Stimulated activated CD4-positive, alpha-beta T cell treated with anti-CD3 and anti-CD28 coated beads, Interleukin-12 subunit alpha, Interleukin-12 subunit beta, amount 100 ng/mL, for 48 hours (primary cell): ENCODE measurements around the gene ZNF253.
"Not testable (repeated sequence)": the region's sequence is repeated elsewhere in the genome, so short reads cannot be mapped to it uniquely, and the experiment has no call there.

Source experiments
- DNase-seq, 3 donors: peaks; one replicate each; pipeline ENCODE4 v3.0.0-alpha.2; 2020; ENCODE audit warnings: low read depth in 2 of 3, low spot score in 1 of 3

The ZNF253 gene

DNA sequence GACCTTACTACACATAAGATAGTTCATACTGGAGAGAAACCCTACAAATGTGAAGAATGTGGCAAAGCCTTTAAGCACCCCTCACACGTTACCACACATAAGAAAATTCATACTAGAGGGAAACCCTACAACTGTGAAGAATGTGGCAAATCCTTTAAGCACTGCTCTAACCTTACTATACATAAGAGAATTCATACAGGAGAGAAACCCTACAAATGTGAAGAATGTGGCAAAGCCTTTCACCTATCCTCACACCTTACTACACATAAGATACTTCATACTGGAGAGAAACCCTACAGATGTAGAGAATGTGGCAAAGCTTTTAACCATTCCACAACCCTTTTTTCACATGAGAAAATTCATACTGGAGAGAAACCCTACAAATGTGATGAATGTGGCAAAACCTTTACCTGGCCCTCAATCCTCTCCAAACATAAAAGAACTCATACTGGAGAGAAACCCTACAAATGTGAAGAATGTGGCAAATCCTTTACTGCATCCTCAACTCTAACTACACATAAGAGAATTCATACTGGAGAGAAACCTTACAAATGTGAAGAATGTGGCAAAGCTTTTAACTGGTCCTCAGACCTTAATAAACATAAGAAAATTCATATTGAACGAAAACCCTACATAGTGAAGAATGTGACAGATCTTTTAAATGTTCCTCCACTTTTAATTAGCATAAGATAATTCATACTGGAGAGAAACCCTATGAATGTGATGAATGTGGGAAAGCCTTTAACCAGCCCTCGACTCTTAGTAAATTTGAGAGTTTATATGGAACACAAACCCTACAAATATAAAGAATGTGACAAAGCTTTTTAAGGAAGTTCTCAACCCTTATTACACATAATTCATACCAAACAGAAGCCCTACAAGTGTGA lies 26.6 kb downstream of the ZNF253 start:
- DNase-seq, result not testable (repeated sequence)

DNA sequence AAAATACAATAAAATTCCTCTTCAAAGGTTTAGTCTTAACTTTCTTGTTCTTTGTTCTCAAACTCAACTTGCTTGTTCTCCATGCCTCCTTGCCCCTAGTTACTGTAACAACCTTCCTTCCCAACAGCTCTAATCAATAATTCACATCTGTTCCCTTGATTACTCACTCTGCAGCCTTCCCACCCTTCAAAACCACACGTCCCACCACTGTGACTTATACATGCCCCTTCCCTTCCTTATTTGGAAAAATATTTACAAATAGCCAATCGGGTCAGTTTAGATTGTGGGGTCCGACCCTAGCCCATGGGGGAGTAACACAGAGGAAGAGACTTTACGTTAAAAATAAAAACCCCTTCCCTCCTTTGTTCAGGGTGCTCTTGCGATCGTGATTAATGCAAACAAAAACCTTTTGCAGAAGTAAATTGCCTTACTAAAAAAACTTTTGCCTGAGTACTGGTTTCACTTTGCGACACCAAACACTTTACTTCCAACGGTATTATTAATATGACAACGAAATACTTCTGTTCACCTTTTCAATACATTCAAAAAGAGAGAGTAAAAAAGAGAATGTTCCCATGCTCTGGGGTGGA lies 34.6 kb downstream of the ZNF253 start:
- no peak for DNase-seq

DNA sequence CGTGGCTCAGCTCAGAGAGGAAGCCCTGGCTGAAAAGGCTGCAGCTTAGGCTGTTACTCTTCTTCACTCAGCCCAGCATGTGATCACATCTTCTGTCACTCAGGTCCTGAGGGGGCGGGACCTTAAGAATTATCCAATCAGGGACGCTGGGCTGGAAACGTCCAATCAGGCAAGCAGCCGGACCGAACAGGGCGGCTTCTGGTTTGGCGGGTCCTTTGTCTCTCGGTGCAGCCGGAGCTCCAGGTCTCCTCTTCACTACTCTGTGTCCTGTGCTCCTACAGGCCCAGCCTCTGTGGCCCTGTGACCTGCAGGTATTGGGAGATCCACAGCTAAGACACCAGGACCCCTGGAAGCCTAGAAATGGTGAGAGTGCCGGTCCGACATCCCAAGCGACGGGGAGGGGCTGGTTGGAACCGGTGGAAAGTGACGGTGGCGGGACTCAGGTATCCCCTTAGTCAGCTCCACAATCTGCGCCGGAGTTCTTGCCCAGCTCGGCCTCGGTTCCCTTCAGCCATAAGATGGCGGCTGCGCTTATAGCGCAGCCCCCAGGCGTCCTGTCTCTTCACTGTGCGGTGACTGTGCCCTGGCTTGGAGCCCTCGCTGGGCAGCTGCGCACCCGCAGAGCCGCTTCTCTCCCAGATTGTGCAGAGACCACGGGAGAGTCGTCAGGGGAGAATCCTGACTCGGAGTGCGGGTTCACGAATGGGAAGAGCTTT lies 35.2 kb downstream of the ZNF253 start, which contains the start of gene ZNF93:
TSS of gene ZNF93 (plus strand) at position 218 of the 716 bp plus-strand sequence. CDS start at position 361, 143 bp downstream.
- peak; percentile 83 to 91 (median 85) for DNase-seq

DNA sequence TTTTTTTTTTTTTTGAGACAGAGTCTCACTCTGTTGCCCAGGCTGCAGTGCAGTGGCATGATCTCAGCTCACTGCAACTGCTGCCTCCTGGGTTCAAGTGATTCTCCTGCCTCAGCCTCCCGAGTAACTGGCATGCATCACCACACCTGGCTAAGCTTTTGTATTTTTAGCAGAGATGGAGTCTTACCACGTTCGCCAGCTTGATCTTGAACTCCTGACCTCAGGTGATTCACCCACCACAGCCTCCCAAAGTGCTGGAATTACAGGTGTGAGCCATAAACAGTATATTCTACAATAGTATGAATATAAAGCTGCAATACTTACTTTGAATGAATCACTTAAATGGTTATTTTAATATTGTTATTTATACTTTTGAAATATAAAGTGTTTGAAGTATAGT lies 41.9 kb downstream of the ZNF253 start:
- DNase-seq, result not testable (repeated sequence)

DNA sequence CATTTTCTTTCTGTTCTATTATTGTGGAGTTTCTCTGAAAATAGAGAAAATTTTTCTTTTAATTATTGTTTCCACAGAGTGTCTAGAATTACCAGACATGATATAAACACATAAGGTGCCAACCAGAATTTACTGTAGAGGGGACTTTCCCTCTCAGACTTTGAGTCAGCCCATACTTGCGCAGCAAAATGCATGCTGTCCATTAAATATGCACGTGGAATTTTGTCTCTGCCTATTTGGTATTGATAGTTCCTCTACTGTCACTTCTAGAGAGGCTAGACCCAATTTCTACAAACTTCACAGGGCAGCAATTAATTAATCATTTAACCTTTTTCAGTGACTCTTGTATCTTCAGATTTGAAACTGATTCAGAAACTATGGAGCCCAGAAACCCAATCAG lies 44.0 kb downstream of the ZNF253 start:
- DNase-seq, result no peak

DNA sequence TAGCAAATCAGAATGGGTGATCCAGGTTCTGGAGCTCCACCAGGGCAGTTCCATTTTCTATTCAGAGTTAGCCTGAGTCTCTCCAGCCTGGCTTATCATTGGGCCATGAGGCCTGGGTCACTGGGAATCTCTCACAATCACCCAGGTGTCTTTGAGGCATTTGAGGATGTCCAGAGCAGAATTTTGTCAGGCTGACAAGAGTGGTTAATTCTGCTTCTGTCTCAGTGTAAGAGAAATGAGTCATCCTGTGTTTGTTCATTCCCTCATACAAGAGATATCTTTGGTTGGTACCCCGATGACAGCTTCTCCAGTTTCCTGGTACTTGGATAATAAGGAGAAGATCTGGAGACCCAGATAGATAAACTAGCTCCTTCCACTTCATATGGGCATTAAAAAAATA lies 45.5 kb downstream of the ZNF253 start:
- DNase-seq, result no peak

DNA sequence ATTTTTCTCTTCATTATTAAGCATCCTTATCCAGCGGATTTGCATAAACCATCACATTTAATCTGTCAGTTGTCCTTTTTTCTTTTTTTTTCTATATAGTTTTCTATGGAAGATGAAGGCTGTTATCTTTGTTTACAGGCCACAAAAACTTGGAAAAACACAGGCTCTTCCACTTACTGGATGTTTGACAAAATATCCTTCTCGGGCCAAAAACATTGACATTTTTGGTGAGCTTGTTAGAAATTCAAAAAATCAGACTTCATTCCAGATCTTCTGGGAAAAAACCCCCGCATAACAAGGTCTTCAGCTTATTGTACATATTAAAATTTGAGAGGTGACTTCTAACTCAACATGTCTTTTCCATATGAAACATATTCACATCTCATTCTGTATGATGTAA lies 48.9 kb downstream of the ZNF253 start:
- DNase-seq, result no peak

DNA sequence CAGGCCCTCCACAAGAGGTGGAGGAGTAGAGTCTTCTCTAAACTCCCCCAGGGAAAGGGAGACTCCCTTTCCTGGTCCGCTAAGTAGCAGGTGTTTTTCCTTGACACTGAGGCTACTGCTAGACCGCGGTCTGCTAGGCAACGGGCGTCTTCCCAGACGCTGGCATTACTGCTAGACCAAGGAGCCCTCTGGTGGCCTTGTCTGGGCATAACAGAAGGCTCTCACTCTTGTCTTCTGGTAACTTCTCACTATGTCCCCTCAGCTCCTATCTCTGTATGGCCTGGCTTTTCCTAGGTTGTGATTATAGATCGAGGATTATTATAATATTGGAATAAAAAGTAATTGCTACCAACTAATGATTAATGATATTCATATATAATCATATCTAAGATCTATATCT lies 64.7 kb downstream of the ZNF253 start:
- peak in 2 of 3 donors; percentile 23 to 32 for DNase-seq

DNA sequence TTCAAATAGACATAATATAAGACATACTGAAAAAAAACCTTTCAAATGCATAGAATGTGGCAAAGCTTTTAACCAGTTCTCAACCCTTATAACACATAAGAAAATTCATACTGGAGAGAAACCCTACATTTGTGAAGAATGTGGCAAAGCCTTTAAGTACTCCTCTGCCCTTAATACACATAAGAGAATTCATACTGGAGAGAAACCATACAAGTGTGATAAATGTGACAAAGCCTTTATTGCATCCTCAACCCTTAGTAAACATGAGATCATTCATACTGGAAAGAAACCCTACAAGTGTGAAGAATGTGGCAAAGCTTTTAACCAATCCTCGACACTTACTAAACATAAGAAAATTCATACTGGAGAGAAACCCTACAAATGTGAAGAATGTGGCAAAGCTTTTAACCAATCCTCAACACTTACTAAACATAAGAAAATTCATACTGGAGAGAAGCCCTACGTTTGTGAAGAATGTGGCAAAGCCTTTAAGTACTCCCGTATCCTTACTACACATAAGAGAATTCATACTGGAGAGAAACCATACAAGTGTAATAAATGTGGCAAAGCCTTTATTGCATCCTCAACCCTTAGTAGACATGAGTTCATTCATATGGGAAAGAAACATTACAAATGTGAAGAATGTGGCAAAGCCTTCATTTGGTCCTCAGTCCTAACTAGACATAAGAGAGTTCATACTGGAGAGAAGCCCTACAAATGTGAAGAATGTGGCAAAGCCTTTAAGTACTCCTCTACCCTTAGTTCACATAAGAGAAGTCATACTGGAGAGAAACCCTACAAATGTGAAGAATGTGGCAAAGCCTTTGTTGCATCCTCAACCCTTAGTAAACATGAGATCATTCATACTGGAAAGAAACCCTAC lies 68.0 kb downstream of the ZNF253 start:
- not testable (repeated sequence) for DNase-seq

DNA sequence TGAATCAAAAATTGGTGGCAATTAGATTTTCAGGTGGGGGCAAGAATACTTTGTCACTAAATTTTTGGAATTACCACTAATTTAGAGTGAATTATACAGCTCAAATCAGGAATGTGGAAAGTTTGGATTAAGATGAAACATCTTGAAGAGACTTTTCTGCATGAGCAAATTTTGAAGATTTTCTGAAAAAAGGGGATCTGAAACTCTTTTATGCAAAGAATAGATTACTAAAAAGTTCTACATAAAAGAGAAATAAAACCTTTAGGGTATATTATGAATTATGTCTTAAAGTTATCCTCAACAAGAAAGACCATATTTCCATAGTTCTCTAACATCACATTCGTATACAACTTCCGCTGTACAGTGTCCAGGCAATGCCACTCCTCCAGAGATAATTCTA lies 71.7 kb downstream of the ZNF253 start:
- DNase-seq, result no peak

DNA sequence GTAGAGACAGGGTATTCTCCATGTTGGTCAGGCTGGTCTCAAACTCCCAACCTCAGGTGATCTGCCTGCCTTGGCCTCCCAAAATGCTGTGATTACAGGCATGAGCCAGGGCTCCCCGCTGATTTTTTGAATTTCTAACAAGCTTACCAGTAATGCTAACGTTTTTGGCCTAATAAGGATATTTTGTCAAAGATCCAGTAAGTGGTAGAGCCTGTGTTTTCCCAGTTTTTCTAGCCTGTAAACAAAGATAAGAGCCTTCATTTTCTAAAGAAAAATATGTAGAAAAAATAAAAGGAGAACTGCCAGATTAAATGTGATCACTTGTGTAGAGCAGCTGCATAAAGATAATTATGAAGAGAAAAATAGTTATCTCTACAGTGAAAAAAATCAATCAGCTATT lies 72.8 kb downstream of the ZNF253 start:
- no peak for DNase-seq

DNA sequence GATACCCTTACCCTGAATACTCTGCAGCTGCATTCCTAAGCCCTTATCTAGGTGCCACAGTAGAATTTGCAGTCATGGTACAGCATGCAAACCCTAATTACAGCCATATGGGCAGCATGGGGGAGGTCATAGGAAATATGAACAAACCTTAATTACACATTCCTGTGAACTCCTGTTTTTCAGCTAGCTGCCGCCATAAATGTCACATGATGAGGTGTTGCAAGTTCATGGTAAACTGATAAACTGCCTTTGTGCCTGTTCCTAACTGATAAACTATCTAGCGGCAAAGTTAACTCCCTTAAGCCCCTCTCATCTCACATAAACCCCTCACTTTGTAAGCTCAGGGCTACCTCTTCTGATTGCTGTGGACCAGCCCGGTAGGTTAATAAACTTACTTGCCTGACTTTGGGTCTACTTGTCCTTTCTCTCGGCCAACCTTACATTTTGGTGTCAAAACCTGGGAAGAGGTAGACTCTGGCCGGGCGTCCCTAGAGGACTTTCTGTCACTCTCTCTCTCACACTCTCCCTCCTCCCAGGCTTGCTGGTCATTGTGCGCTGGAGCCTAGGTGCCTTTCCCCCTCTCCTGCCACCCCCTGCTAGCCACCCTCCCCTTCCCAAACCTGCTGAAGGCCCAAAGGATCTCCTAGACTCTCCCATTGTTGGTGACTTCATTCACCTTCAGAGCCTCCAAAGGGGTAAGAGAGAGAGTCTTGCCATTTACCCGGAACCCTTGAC lies 78.3 kb downstream of the ZNF253 start:
- DNase-seq, result no peak
